Thoracic aorta (tissue), 2 donors: ENCODE results near the gene CPA1. TPM values are rescaled to one million over a fixed set of nuclear protein-coding genes. Genes with fewer than 3 reads are reported as not detected.

Experiments used
- ATAC-seq: fragments of 150-250 bp; one replicate; pipeline ENCODE4 v1.8.0; 2017; ENCODE audit warnings: low read depth; ENCODE audit not compliant: insufficient number of reproducible peaks, low FRiP score
- DNase-seq: peaks from one replicate; pipeline ENCODE4 v3.0.0-alpha.2; 2020; ENCODE audit warnings: low spot score
- H3K27ac ChIP-seq, 2 donors: fragments of 200-600 bp; sonication (generic); 1 replicate in 1 of 2; 2 replicates in 1 of 2; pipeline ENCODE4 v1.5.1; 2016; ENCODE audit warnings: mild to moderate bottlenecking in 2 of 2, moderate library complexity in 2 of 2
- H3K27me3 ChIP-seq: fragments of 200-600 bp; sonication (generic); replicated peaks from 2 replicates; pipeline ENCODE4 v1.6.0; 2016; ENCODE audit warnings: mild to moderate bottlenecking; ENCODE audit not compliant: insufficient read depth
- H3K36me3 ChIP-seq: fragments of 200-600 bp; sonication (generic); one replicate; pipeline ENCODE4 v1.5.1; 2016
- H3K4me1 ChIP-seq, 2 donors: fragments of 200-600 bp; sonication (generic); 1 replicate in 1 of 2; 2 replicates in 1 of 2; pipeline versions ENCODE4 v1.5.1 to v1.6.0; 2016; ENCODE audit warnings: low read depth in 2 of 2, mild to moderate bottlenecking in 1 of 2; ENCODE audit not compliant: control insufficient read depth in 1 of 2
- H3K4me3 ChIP-seq: fragments of 200-600 bp; sonication (generic); 2 replicates; pipeline ENCODE4 v1.5.1; 2016; ENCODE audit warnings: mild to moderate bottlenecking
- H3K9me3 ChIP-seq: fragments of 200-600 bp; sonication (generic); 2 replicates; pipeline ENCODE4 v1.5.1; 2016
- CTCF ChIP-seq: fragments of 200-600 bp; sonication (generic); IDR thresholded peaks from one replicate; pipeline ENCODE4 v1.5.1; 2019; ENCODE audit warnings: antibody characterized with exemption
- total RNA-seq, 2 donors: library from RNA; depleted of rRNA; stranded (reverse); fragments of >200 nt; gene quantifications; one replicate each; pipeline versions ENCODE4 v1.1.0 to v1.2.3, GENCODE V29; 2016

CPA1 gene
- total RNA-seq, 2 donors from 2014 or later = 1.8 to 4.1 TPM

GRCh38 chr7:130415006-130415405, 34.7 kb downstream of the CPA1 start:
- Histone ChIP-seq H3K4me3 (no peak overlapping the region), H3K9me3 (no peaks in the 10 kb centered on the region), H3K27ac (no peak overlapping the region), H3K27me3 (no peaks in the 10 kb centered on the region), H3K36me3 (no peaks in the 10 kb centered on the region), H3K4me1 (no peaks in the 10 kb centered on the region)
- TF ChIP-seq CTCF = no peak
- DNase-seq (no peak), ATAC-seq (no peak)

GRCh38 chr7:130417213-130417612, 36.9 kb downstream of the CPA1 start:
- H3K4me3 ChIP-seq = no peak overlapping the region
- DNase-seq (no peak), ATAC-seq (no peak)
- H3K9me3 ChIP-seq = no peaks in the 10 kb centered on the region
- no peaks in the 10 kb centered on the region for H3K4me1 ChIP-seq
- no peaks in the 10 kb centered on the region for H3K27me3 ChIP-seq
- no peak overlapping the region for H3K27ac ChIP-seq
- no peaks in the 10 kb centered on the region for H3K36me3 ChIP-seq
- TF ChIP-seq CTCF = no peak

GRCh38 chr7:130418306-130418705, 38.0 kb downstream of the CPA1 start:
- no peaks in the 10 kb centered on the region for H3K27me3 ChIP-seq
- no peak overlapping the region for H3K27ac ChIP-seq
- ATAC-seq = no peak
- H3K36me3 ChIP-seq = no peaks in the 10 kb centered on the region
- no peaks in the 10 kb centered on the region for H3K9me3 ChIP-seq
- H3K4me3 ChIP-seq = no peak overlapping the region
- H3K4me1 ChIP-seq = no peaks in the 10 kb centered on the region
- DNase-seq = no peak
- no peak for TF ChIP-seq CTCF

- no peak for TF ChIP-seq CTCF
- Histone ChIP-seq H3K4me3 (no peak overlapping the region), H3K9me3 (no peaks in the 10 kb centered on the region), H3K36me3 (no peaks in the 10 kb centered on the region), H3K27me3 (no peaks in the 10 kb centered on the region), H3K4me1 (no peaks in the 10 kb centered on the region), H3K27ac (no peak overlapping the region)
- DNase-seq (no peak), ATAC-seq (no peak)
Measured at GRCh38 chr7:130419658-130420057, 39.4 kb downstream of the CPA1 start.

GRCh38 chr7:130420943-130421578, 40.8 kb downstream of the CPA1 start:
- Histone ChIP-seq H3K27me3 (no peaks in the 10 kb centered on the region), H3K9me3 (no peaks in the 10 kb centered on the region), H3K4me1 (no peaks in the 10 kb centered on the region), H3K36me3 (no peaks in the 10 kb centered on the region), H3K27ac (no peak overlapping the region), H3K4me3 (no peak overlapping the region)
- TF ChIP-seq CTCF = no peak
- DNase-seq (no peak), ATAC-seq (no peak)
